IPS-18a (cell line): ENCODE measurements around the gene ADCY5.

ENCODE experiments used
- H3K27ac ChIP-seq: one replicate; pipeline ENCODE4 v1.5.1; 2013; ENCODE audit warnings: low read length
- H3K27me3 ChIP-seq: one replicate; pipeline ENCODE4 v1.6.1; 2013; ENCODE audit warnings: mild to moderate bottlenecking, low read length; ENCODE audit not compliant: control insufficient read depth, insufficient read depth
- H3K36me3 ChIP-seq: one replicate; pipeline ENCODE4 v1.6.1; 2013; ENCODE audit warnings: low read depth, low read length; ENCODE audit not compliant: control insufficient read depth
- H3K4me1 ChIP-seq: one replicate; pipeline ENCODE4 v1.6.1; 2013; ENCODE audit warnings: low read depth, low read length; ENCODE audit not compliant: control insufficient read depth
- H3K4me3 ChIP-seq: one replicate; pipeline ENCODE4 v1.5.1; 2013; ENCODE audit warnings: low read length
- H3K9ac ChIP-seq: one replicate; pipeline ENCODE4 v1.6.1; 2013; ENCODE audit warnings: mild to moderate bottlenecking, low read length, moderate library complexity
- H3K9me3 ChIP-seq: one replicate; pipeline ENCODE4 v1.6.1; 2013; ENCODE audit warnings: low read depth, low read length; ENCODE audit not compliant: control insufficient read depth

ADCY5 gene

GRCh38 chr3:123310186-123310585, 138.7 kb downstream of the ADCY5 start:
- H3K9me3 ChIP-seq = no peaks in the 10 kb centered on the region
- no peak overlapping the region for H3K9ac ChIP-seq
- H3K4me1 ChIP-seq = peaks cover 44% of the 10 kb centered on the region
- H3K4me3 ChIP-seq = no peak overlapping the region
- no peak overlapping the region for H3K27ac ChIP-seq
- H3K27me3 ChIP-seq = no peaks in the 10 kb centered on the region
- no peaks in the 10 kb centered on the region for H3K36me3 ChIP-seq

GRCh38 chr3:123307064-123307463, 141.8 kb downstream of the ADCY5 start:
- H3K27me3 ChIP-seq = no peaks in the 10 kb centered on the region
- no peaks in the 10 kb centered on the region for H3K9me3 ChIP-seq
- H3K9ac ChIP-seq = no peak overlapping the region
- no peak overlapping the region for H3K27ac ChIP-seq
- no peak overlapping the region for H3K4me3 ChIP-seq
- peaks cover 16% of the 10 kb centered on the region for H3K4me1 ChIP-seq
- peaks cover 7% of the 10 kb centered on the region for H3K36me3 ChIP-seq

- no peak overlapping the region for H3K4me3 ChIP-seq
- H3K4me1 ChIP-seq = no peaks in the 10 kb centered on the region
- H3K27me3 ChIP-seq = no peaks in the 10 kb centered on the region
- H3K9me3 ChIP-seq = no peaks in the 10 kb centered on the region
- peaks cover 8% of the 10 kb centered on the region for H3K36me3 ChIP-seq
- H3K27ac ChIP-seq = no peak overlapping the region
- no peak overlapping the region for H3K9ac ChIP-seq
Measured at GRCh38 chr3:123305192-123305591, 143.7 kb downstream of the ADCY5 start.

DNA sequence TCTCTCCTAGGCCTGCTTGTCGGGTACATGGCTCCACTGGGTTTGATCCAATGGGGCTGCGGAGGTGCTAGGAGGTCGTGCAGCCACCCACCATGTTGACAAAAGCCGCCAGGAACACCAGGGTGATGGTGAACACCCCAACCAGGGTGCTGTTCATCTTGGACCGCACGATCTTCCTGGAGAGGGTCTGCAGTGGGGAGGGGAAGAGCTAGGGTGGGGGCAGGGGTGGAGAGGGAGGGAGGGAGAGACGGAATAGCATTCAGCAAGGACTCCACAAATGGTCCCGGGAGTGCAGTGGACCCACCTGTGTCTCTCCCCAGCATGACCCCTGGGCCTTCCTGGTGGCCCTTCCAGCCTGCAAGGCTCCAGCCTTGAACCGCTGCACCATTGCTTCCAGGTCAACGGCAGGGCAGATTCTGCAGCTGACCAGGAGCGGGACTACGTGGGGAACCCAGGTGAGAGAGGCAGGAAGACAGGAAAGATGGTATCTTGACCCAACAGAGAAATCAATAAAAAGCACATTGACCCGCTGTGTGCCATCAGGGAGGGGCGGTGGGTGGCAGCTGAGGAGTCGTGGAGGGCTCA, 144.8 kb downstream of the ADCY5 start:
- Histone ChIP-seq H3K27me3 (no peaks in the 10 kb centered on the region), H3K36me3 (peaks cover 8% of the 10 kb centered on the region), H3K4me1 (no peaks in the 10 kb centered on the region)

DNA sequence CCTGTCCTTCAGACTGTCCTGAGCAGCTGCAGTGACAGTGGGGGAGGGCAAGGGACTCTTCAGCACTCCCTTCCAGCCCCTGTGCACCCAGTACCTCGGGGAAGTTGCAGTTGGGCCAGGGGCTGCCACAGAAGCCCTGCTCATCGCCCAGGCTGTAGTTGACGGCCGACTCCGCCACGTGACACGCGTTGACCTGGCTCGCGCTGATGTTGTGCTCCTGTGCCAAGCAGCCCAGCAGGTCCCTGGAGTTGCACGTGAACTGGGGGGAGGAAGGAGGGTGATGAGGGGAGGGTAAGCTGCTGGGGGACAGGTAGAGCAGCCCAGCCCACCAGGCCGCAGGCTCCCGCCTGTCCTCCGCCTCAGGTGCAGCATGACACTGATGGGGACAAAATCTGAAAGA, 145.9 kb downstream of the ADCY5 start:
- H3K27me3 ChIP-seq = no peaks in the 10 kb centered on the region
- no peaks in the 10 kb centered on the region for H3K4me1 ChIP-seq
- H3K4me3 ChIP-seq = no peak overlapping the region
- no peak overlapping the region for H3K27ac ChIP-seq
- H3K9me3 ChIP-seq = no peaks in the 10 kb centered on the region
- no peak overlapping the region for H3K9ac ChIP-seq
- peaks cover 8% of the 10 kb centered on the region for H3K36me3 ChIP-seq

More for the DNA sequence above, 144.8 kb downstream of the ADCY5 start:
- no peak overlapping the region for H3K9ac ChIP-seq
- H3K4me3 ChIP-seq = no peak overlapping the region
- H3K9me3 ChIP-seq = no peaks in the 10 kb centered on the region
- H3K27ac ChIP-seq = no peak overlapping the region

- Histone ChIP-seq H3K27me3 (no peaks in the 10 kb centered on the region), H3K27ac (no peak overlapping the region), H3K9ac (no peak overlapping the region), H3K36me3 (peaks cover 8% of the 10 kb centered on the region), H3K4me3 (no peak overlapping the region), H3K4me1 (no peaks in the 10 kb centered on the region), H3K9me3 (no peaks in the 10 kb centered on the region)
Measured at GRCh38 chr3:123301331-123302184, 147.3 kb downstream of the ADCY5 start.

DNA sequence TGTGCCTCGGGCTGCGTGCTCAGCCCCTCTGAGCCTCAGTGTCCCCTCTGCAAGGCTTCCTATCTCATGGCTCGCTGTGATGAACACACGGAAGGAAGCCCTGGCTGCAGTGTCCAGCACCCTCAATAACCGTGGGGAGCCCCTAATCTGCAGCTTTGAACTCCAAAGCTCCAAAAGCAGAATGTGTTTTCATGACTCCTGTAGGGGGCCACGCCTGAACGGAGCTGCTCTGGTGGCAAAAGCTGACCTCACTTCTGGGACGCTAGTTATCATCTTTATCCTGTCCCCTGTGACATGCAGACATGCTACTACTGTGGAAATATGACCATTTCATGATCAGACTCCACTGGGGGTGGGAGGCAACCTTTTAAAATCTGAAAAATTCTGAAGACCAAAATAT, 148.3 kb downstream of the ADCY5 start:
- no peak overlapping the region for H3K27ac ChIP-seq
- no peaks in the 10 kb centered on the region for H3K4me1 ChIP-seq
- H3K36me3 ChIP-seq = peaks cover 8% of the 10 kb centered on the region
- no peaks in the 10 kb centered on the region for H3K9me3 ChIP-seq
- H3K4me3 ChIP-seq = no peak overlapping the region
- H3K9ac ChIP-seq = no peak overlapping the region
- H3K27me3 ChIP-seq = no peaks in the 10 kb centered on the region

DNA sequence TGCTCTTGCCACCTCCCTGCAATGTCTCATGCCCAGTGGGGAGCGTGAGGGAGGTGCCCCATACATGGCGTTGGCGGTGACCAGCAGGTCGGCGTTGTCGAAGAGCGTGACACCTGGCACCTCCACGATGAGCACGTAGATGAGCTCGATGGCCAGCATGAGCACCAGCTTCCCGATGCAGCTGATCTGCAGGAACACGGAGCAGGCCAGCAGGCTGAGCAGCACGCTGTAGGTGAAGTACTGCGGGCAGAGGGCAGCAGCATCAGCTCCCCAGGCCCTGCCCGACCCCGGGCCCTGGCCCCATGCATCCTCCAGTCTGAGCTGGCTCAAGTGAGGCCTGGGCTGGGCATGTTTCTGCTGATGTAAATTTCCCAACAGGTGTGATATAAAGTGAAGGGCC, 148.8 kb downstream of the ADCY5 start:
- no peak overlapping the region for H3K9ac ChIP-seq
- H3K27ac ChIP-seq = no peak overlapping the region
- H3K9me3 ChIP-seq = no peaks in the 10 kb centered on the region

GRCh38 chr3:123299581-123299980, 149.3 kb downstream of the ADCY5 start:
- Histone ChIP-seq H3K27me3 (no peaks in the 10 kb centered on the region), H3K4me1 (no peaks in the 10 kb centered on the region), H3K36me3 (peaks cover 8% of the 10 kb centered on the region), H3K9ac (no peak overlapping the region), H3K9me3 (no peaks in the 10 kb centered on the region), H3K4me3 (no peak overlapping the region), H3K27ac (no peak overlapping the region)

More for the DNA sequence above, 148.8 kb downstream of the ADCY5 start:
- H3K36me3 ChIP-seq = peaks cover 8% of the 10 kb centered on the region
- no peak overlapping the region for H3K4me3 ChIP-seq
- H3K4me1 ChIP-seq = no peaks in the 10 kb centered on the region
- no peaks in the 10 kb centered on the region for H3K27me3 ChIP-seq

GRCh38 chr3:123298903-123299302, 150.0 kb downstream of the ADCY5 start:
- Histone ChIP-seq H3K4me1 (no peaks in the 10 kb centered on the region), H3K9ac (no peak overlapping the region), H3K27ac (no peak overlapping the region), H3K4me3 (no peak overlapping the region), H3K36me3 (peaks cover 8% of the 10 kb centered on the region), H3K9me3 (no peaks in the 10 kb centered on the region), H3K27me3 (no peaks in the 10 kb centered on the region)

GRCh38 chr3:123297627-123297899, 151.3 kb downstream of the ADCY5 start:
- Histone ChIP-seq H3K9me3 (no peaks in the 10 kb centered on the region), H3K27ac (no peak overlapping the region), H3K4me3 (no peak overlapping the region), H3K4me1 (no peaks in the 10 kb centered on the region), H3K9ac (no peak overlapping the region), H3K27me3 (no peaks in the 10 kb centered on the region), H3K36me3 (peaks cover 6% of the 10 kb centered on the region)
